H1 (cell line): ENCODE results near the gene IFT122. TPM values are rescaled to one million over a fixed set of nuclear protein-coding genes. Genes with fewer than 3 reads are reported as not detected.

Experiments
- CTCF ChIA-PET: fragments of 300-600 bp; sonication (Branson Sonifier 250); formaldehyde crosslinking; loops from one replicate; lab custom pipeline; 2021; ENCODE audit not compliant: partially characterized antibody; lab: Charles Lee
- POLR2A ChIA-PET: fragments of 300-600 bp; sonication (Branson Sonifier 250); formaldehyde crosslinking; loops from one replicate; lab custom pipeline; 2021; ENCODE audit warnings: inconsistent platforms; ENCODE audit not compliant: partially characterized antibody; lab: Charles Lee
- DNase-seq, 2 experiments: peaks; one replicate each; pipeline versions ENCODE4 v3.0.0 to v3.0.0-alpha.2; 2010 to 2022; ENCODE audit warnings: low spot score in 2 of 2, low read depth in 1 of 2, mixed read lengths in 1 of 2
- FAIRE-seq: peaks from 2 replicates; lab custom pipeline; 2011; peaks lifted over from hg19 to GRCh38; lab: Jason Lieb, UNC
- H2AFZ ChIP-seq: 2 replicates; pipeline ENCODE4 v1.8.1; 2012; ENCODE audit warnings: low read length, inconsistent platforms
- H2AK5ac ChIP-seq: 2 replicates; pipeline ENCODE4 v1.6.1; 2013; ENCODE audit warnings: low read depth, low read length
- H2BK120ac ChIP-seq: replicated peaks from 2 replicates; pipeline ENCODE3; 2013; ENCODE audit warnings: low read depth, low read length, inconsistent platforms
- H2BK12ac ChIP-seq: 2 replicates; pipeline ENCODE4 v1.6.1; 2013; ENCODE audit warnings: low read depth, low read length
- H2BK15ac ChIP-seq: 2 replicates; pipeline ENCODE4 v1.6.1; 2013; ENCODE audit warnings: low read length
- H2BK20ac ChIP-seq: 2 replicates; pipeline ENCODE4 v1.6.1; 2013; ENCODE audit warnings: low read length
- H2BK5ac ChIP-seq: 2 replicates; pipeline ENCODE4 v1.6.1; 2013; ENCODE audit warnings: low read depth, low read length
- H3K14ac ChIP-seq: 2 replicates; pipeline ENCODE4 v1.6.1; 2013; ENCODE audit warnings: inconsistent platforms; ENCODE audit not compliant: insufficient read length
- H3K18ac ChIP-seq: 2 replicates; pipeline ENCODE4 v1.6.1; 2013; ENCODE audit warnings: low read length; ENCODE audit errors: extremely low read depth
- H3K23ac ChIP-seq: 2 replicates; pipeline ENCODE4 v1.6.1; 2013; ENCODE audit warnings: inconsistent platforms; ENCODE audit not compliant: insufficient read length
- H3K23me2 ChIP-seq: 2 replicates; pipeline ENCODE4 v1.6.1; 2013; ENCODE audit warnings: low read depth, low read length
- H3K27ac ChIP-seq: 2 replicates; pipeline ENCODE4 v1.6.1; 2011; ENCODE audit warnings: low read depth, low read length, inconsistent platforms
- H3K27me3 ChIP-seq, 4 experiments: replicated peaks in 1 of 4; 1 replicate in 1 of 4; 2 replicates in 3 of 4; pipeline versions ENCODE4 v1.6.1 to v1.8.1; 2011 to 2013; ENCODE audit warnings: low read length in 3 of 4, mild to moderate bottlenecking in 3 of 4, inconsistent platforms in 2 of 4, mixed read lengths in 2 of 4, moderate library complexity in 1 of 4; ENCODE audit not compliant: control insufficient read depth in 3 of 4, insufficient read depth in 3 of 4; ENCODE audit errors: extremely low read depth in 1 of 4
- H3K36me3 ChIP-seq, 4 experiments: 2 replicates each; pipeline versions ENCODE4 v1.6.1 to v1.8.1; 2011 to 2013; ENCODE audit warnings: mild to moderate bottlenecking in 4 of 4, low read length in 3 of 4, moderate library complexity in 2 of 4, control low read depth in 1 of 4, inconsistent platforms in 1 of 4; ENCODE audit not compliant: insufficient read depth in 4 of 4, control insufficient read depth in 2 of 4
- H3K4ac ChIP-seq: replicated peaks from 2 replicates; pipeline ENCODE3; 2013; ENCODE audit warnings: low read length, low read depth, mixed read lengths, inconsistent platforms; ENCODE audit not compliant: insufficient read length
- H3K4me1 ChIP-seq, 4 experiments: replicated peaks in 1 of 4; 1 replicate in 1 of 4; 2 replicates in 3 of 4; pipeline versions ENCODE4 v1.6.1 to v1.8.1; 2011 to 2013; ENCODE audit warnings: low read length in 3 of 4, inconsistent platforms in 2 of 4, mixed read lengths in 1 of 4; ENCODE audit not compliant: insufficient read depth in 4 of 4, control insufficient read depth in 3 of 4
- H3K4me2 ChIP-seq, 2 experiments: 2 replicates each; pipeline versions ENCODE4 v1.6.1 to v1.8.1; 2011 to 2013; ENCODE audit warnings: low read depth in 2 of 2, low read length in 2 of 2, control low read depth in 1 of 2, inconsistent platforms in 1 of 2, mild to moderate bottlenecking in 1 of 2; ENCODE audit not compliant: insufficient read depth in 1 of 2
- H3K4me3 ChIP-seq, 4 experiments: fragments of 200-600, 300-600 bp in 1 of 4; sonication (generic), shearing (Covaris generic), sonication (Bioruptor Twin) in 1 of 4; 2 replicates each; pipeline versions ENCODE4 v1.5.1 to v1.8.1; 2011 to 2016; ENCODE audit warnings: low read length in 4 of 4, low read depth in 3 of 4, control low read depth in 2 of 4, inconsistent platforms in 2 of 4, mild to moderate bottlenecking in 2 of 4, mixed read lengths in 1 of 4, moderate library complexity in 1 of 4; ENCODE audit not compliant: insufficient read depth in 2 of 4; ENCODE audit errors: extremely low read depth in 1 of 4
- H3K56ac ChIP-seq: replicated peaks from 2 replicates; pipeline ENCODE3; 2013; ENCODE audit warnings: low read depth, mild to moderate bottlenecking, mixed read lengths, low read length, inconsistent platforms; ENCODE audit not compliant: insufficient read length
- H3K79me1 ChIP-seq: 2 replicates; pipeline ENCODE4 v1.6.1; 2013; ENCODE audit warnings: low read depth, low read length, control low read depth
- H3K79me2 ChIP-seq, 2 experiments: 2 replicates each; pipeline versions ENCODE4 v1.6.1 to v1.8.1; 2012 to 2013; ENCODE audit warnings: low read length in 2 of 2, mild to moderate bottlenecking in 2 of 2, inconsistent platforms in 1 of 2; ENCODE audit not compliant: insufficient read depth in 2 of 2, control insufficient read depth in 1 of 2
- H3K9ac ChIP-seq, 4 experiments: replicated peaks in 1 of 4; 1 replicate in 1 of 4; 2 replicates in 3 of 4; pipeline versions ENCODE4 v1.6.1 to v1.8.1; 2011 to 2013; ENCODE audit warnings: low read depth in 3 of 4, low read length in 3 of 4, control low read depth in 2 of 4, mild to moderate bottlenecking in 2 of 4, moderate library complexity in 2 of 4, inconsistent platforms in 1 of 4; ENCODE audit errors: extremely low read depth in 1 of 4
- H3K9me3 ChIP-seq, 2 experiments: 2 replicates each; pipeline versions ENCODE4 v1.6.1 to v1.8.1; 2012 to 2013; ENCODE audit warnings: mild to moderate bottlenecking in 2 of 2, moderate library complexity in 2 of 2, control low read depth in 1 of 2, inconsistent platforms in 1 of 2, low read depth in 1 of 2, low read length in 1 of 2, mixed read lengths in 1 of 2; ENCODE audit not compliant: insufficient read depth in 2 of 2
- H4K20me1 ChIP-seq, 2 experiments: replicated peaks in 1 of 2; 2 replicates each; pipeline versions ENCODE3 to v1.8.1; 2011 to 2013; ENCODE audit warnings: inconsistent platforms in 2 of 2, low read length in 2 of 2, mild to moderate bottlenecking in 1 of 2; ENCODE audit not compliant: insufficient read depth in 2 of 2, control insufficient read depth in 1 of 2
- H4K5ac ChIP-seq: 2 replicates; pipeline ENCODE4 v1.6.1; 2013; ENCODE audit warnings: low read length, low read depth, mixed read lengths, inconsistent platforms; ENCODE audit not compliant: insufficient read length
- H4K8ac ChIP-seq: 2 replicates; pipeline ENCODE4 v1.8.0; 2013; ENCODE audit warnings: mild to moderate bottlenecking, moderate library complexity, low read length, inconsistent platforms; ENCODE audit not compliant: insufficient read depth; ENCODE audit errors: extremely low read depth
- H4K91ac ChIP-seq: replicated peaks from 2 replicates; pipeline ENCODE3; 2013; ENCODE audit warnings: low read length, mixed read lengths, inconsistent platforms; ENCODE audit not compliant: insufficient read length
- CEBPB ChIP-seq: IDR thresholded peaks from 2 replicates; pipeline ENCODE4 v1.6.1; 2012; ENCODE audit warnings: low read depth, low read length
- GABPA ChIP-seq: IDR thresholded peaks from 2 replicates; pipeline ENCODE4 v1.6.1; 2011; ENCODE audit warnings: mild to moderate bottlenecking, low read length, moderate library complexity, borderline replicate concordance; ENCODE audit not compliant: insufficient read depth
- PHF8 ChIP-seq: fragments of 200-600 bp; sonication (generic); conservative IDR thresholded peaks from 2 replicates; pipeline ENCODE4 v1.7.1; 2012; ENCODE audit warnings: low read depth, mild to moderate bottlenecking, inconsistent platforms, low read length, moderate library complexity
- POLR2A ChIP-seq, 2 experiments: IDR thresholded peaks; 1 replicate in 1 of 2; 2 replicates in 1 of 2; pipeline ENCODE4 v1.6.1; 2011; ENCODE audit warnings: low read depth in 2 of 2, low read length in 2 of 2, mild to moderate bottlenecking in 2 of 2; ENCODE audit errors: control extremely low read depth in 1 of 2
- RAD21 ChIP-seq, 2 experiments: IDR thresholded peaks in 1 of 2; conservative IDR thresholded peaks in 1 of 2; 2 replicates each; pipeline ENCODE4 v1.6.1; 2011; ENCODE audit warnings: low read depth in 2 of 2, low read length in 2 of 2, improper control_type of control experiment in 1 of 2, inconsistent platforms in 1 of 2, mild to moderate bottlenecking in 1 of 2, moderate library complexity in 1 of 2
- RFX5 ChIP-seq: IDR thresholded peaks from 2 replicates; pipeline ENCODE4 v1.6.1; 2011; ENCODE audit warnings: low read depth, low read length, improper control_type of control experiment, borderline replicate concordance
- RNF2 ChIP-seq: fragments of 200-900, 300-1000 bp; sonication (generic); IDR thresholded peaks from 2 replicates; pipeline ENCODE4 v1.7.1; 2016; ENCODE audit warnings: borderline replicate concordance, low read depth, mild to moderate bottlenecking, antibody characterized with exemption, low read length; ENCODE audit not compliant: poor library complexity, severe bottlenecking; ENCODE audit errors: missing control alignments
- TAF1 ChIP-seq: IDR thresholded peaks from 2 replicates; pipeline ENCODE4 v1.6.1; 2011; ENCODE audit warnings: mild to moderate bottlenecking, low read depth, low read length
- WGBS, 2 experiments: shearing (Covaris generic) in 1 of 2; methylation state at CpG; one replicate each; pipeline versions ENCODE4 v1.1.6 to v1.1.7; 2013 to 2015; ENCODE audit warnings: low lambda C conversion rate in 2 of 2, mixed read lengths in 2 of 2, inconsistent platforms in 1 of 2, low coverage in 1 of 2, missing lambda C conversion rate in 1 of 2; ENCODE audit not compliant: insufficient replicate concordance in 2 of 2, insufficient coverage in 1 of 2, insufficient read length in 1 of 2; ENCODE audit errors: extremely low coverage in 1 of 2, missing lambda C conversion rate in 1 of 2; 5-methylcytosine and 5-hydroxymethylcytosine counted together
- polyA plus RNA-seq, 7 experiments: library from polyadenylated mRNA; depleted of rRNA in 3 of 7; stranded (reverse) in 5 of 7; unstranded in 2 of 7; fragments of >200 nt in 5 of 7; fragments of 200-250 nt in 2 of 7; gene quantifications; 1 replicate in 5 of 7; 2 replicates in 1 of 7; 4 replicates in 1 of 7; pipeline versions ENCODE4 v1.2.1 to v1.2.3, GENCODE V29; 2011 to 2013; ENCODE audit warnings: missing spikeins in 2 of 7, mixed read lengths in 2 of 7
- total RNA-seq: library from RNA; stranded (reverse); fragmentation: NEBNext Ultra II Directional; extraction: Animal tissue kit (Norgen Biotek cat#: 25700); gene quantifications from 2 replicates; pipeline ENCODE4 v1.2.1, GENCODE V29; 2021

The IFT122 gene
- total and polyA plus RNA-seq, 2 of the 8 experiments (the other 6 are each of a cell fraction or from before 2014, with no cell fraction given): 23.7 to 25.1 TPM

DNA sequence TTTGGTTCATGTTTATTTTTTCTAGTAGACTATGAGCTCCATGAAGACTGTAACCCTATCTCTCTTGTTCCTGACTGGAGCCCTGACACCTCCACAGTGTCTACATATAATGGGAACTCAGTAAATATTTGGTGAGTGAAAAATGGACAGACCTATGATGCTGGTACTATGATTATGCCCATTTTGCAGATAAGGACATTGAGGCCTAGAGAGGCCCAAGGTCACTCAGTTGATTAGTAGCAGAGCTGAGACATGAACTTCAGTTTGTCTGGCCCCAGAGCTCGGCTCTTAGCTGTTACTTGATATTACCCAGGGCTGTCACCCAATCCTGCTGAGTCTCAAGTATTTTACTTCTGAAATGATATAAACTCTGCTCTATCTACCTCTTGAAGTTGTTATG lies 17.1 kb upstream of the IFT122 start:
- DNase-seq: no peak
- CTCF ChIA-PET: interaction anchor here (0.5 to 2.3 kb wide), 14 partner anchors 9 to 116 kb away, joined by 3 to 8 read pairs (median 4); partner anchors contain the start of genes IFT122 and MBD4
- TF ChIP-seq POLR2A (IDR thresholded peaks at IDR 0.05; ENCODE audit: control extremely low read depth in 1 of 2, low read depth in 2 of 2, low read length in 2 of 2) (no peak), PHF8 (no peak), RFX5 (no peak), CEBPB (no peak), TAF1 (no peak), RNF2 (no peak), RAD21 (IDR thresholded peaks at IDR 0.05 in 1 of 2, conservative IDR thresholded peaks at IDR 0.05 in 1 of 2; ENCODE audit: low read depth in 2 of 2, low read length in 2 of 2) (no peak), GABPA (no peak)

More for the DNA sequence above, 17.1 kb upstream of the IFT122 start:
- Histone ChIP-seq H2AFZ (no peak overlapping the region), H4K91ac (no peak overlapping the region), H3K4me1 (peaks cover 0 to 14% (median 9%) of the 10 kb centered on the region in 4 experiments; a peak in 6 of 7 replicates), H3K14ac (no peak overlapping the region), H3K9ac (no peak overlapping the region), H3K18ac (no peak overlapping the region), H2BK15ac (0 out of 2 replicates have a peak overlapping the region, but pooled peaks have one; percentile 19), H3K79me2 (no peaks in the 10 kb centered on the region), H4K8ac (no peak overlapping the region), H3K23ac (no peak overlapping the region), H3K9me3 (no peaks in the 10 kb centered on the region), H3K27ac (no peak overlapping the region), H2BK12ac (no peak overlapping the region), H2BK5ac (no peak overlapping the region), H3K79me1 (no peaks in the 10 kb centered on the region), H3K56ac (no peak overlapping the region), H2AK5ac (no peak overlapping the region), H2BK120ac (no peak overlapping the region), H3K27me3 (peaks cover 0 to 10% (median 7%) of the 10 kb centered on the region in 4 experiments; a peak in 4 of 7 replicates), H3K4me3 (no peak overlapping the region), H4K20me1 (peaks cover 0 to 1% of the 10 kb centered on the region in 2 experiments), H4K5ac (no peak overlapping the region), H3K4me2 (no peak overlapping the region), H3K23me2 (no peaks in the 10 kb centered on the region; the same call in 1 of the 2 replicates), H3K4ac (no peak overlapping the region), H3K36me3 (no peaks in the 10 kb centered on the region), H2BK20ac (no peak overlapping the region)
- 100% methylated on average over 1 of the region's 1 CpG; no CpG with 5 or more reads in 1 of the 2 experiments for WGBS, 2 experiments
- POLR2A ChIA-PET: interaction anchor here (0.9 to 1.6 kb wide), 4 partner anchors 15 to 79 kb away, joined by 3 to 6 read pairs (median 3); partner anchors contain the start of genes IFT122 and MBD4
- FAIRE-seq: no peak
